CD4-positive, CD25-positive, alpha-beta regulatory T cell (primary cell): ENCODE data around the gene EIF2B4. TPM values are rescaled to one million over a fixed set of nuclear protein-coding genes. Genes with fewer than 3 reads are reported as not detected.

Experiments used
- polyA plus RNA-seq, 4 donors: library from polyadenylated mRNA; unstranded; fragments of 300-500 nt; fragmentation: Illumina TruSeq; gene quantifications; one replicate each; pipeline ENCODE4 v1.2.3, GENCODE V29; 2021
- total RNA-seq: library from RNA; stranded (reverse); gene quantifications from one replicate; pipeline ENCODE4 v1.2.3, GENCODE V29; 2022

Gene EIF2B4
- total and polyA plus RNA-seq, 5 donors from 2014 or later = 27.3 to 38.8 (median 33.8) TPM

Other genes starting within 250 kb of the EIF2B4 start
- 0.89 TPM for gene ABHD1, start 246.5 kb downstream of the EIF2B4 start, total RNA-seq
- gene ABHD1, start 246.5 kb downstream of the EIF2B4 start, polyA plus RNA-seq = 1 to 10 TPM in 2 of 4 donors, under 1 TPM in 2; 0.21 to 1.7 (median 0.98) TPM
- 22.3 TPM for gene PREB, start 235.7 kb downstream of the EIF2B4 start, total RNA-seq
- gene PREB, start 235.7 kb downstream of the EIF2B4 start, polyA plus RNA-seq = 10 to 100 TPM; 60.3 to 90.7 (median 71.1) TPM
- not detected for gene PRR30, start 230.9 kb downstream of the EIF2B4 start, total RNA-seq
- not detected for gene PRR30, start 230.9 kb downstream of the EIF2B4 start, polyA plus RNA-seq
- not detected for gene TCF23, start 221.3 kb downstream of the EIF2B4 start, total RNA-seq
- gene TCF23, start 221.3 kb downstream of the EIF2B4 start, polyA plus RNA-seq = not detected
- gene ATRAID, start 158.3 kb downstream of the EIF2B4 start, total RNA-seq = 77.3 TPM
- 100 to 1,000 TPM; 338 to 375 (median 359) TPM for gene ATRAID, start 158.3 kb downstream of the EIF2B4 start, polyA plus RNA-seq
- gene SLC5A6, start 158.1 kb downstream of the EIF2B4 start, total RNA-seq = 154 TPM
- 10 to 100 TPM; 15.5 to 18.5 (median 17.0) TPM for gene SLC5A6, start 158.1 kb downstream of the EIF2B4 start, polyA plus RNA-seq
- gene CAD, start 153.0 kb downstream of the EIF2B4 start, total RNA-seq = 27.4 TPM
- gene CAD, start 153.0 kb downstream of the EIF2B4 start, polyA plus RNA-seq = 10 to 100 TPM; 12.2 to 18.4 (median 13.8) TPM
- 0.10 TPM for gene SLC30A3, start 107.3 kb downstream of the EIF2B4 start, total RNA-seq
- under 1 TPM in 1 of 4 donors, not detected in 3; 0.05 TPM for gene SLC30A3, start 107.3 kb downstream of the EIF2B4 start, polyA plus RNA-seq
- gene DNAJC5G, start 94.9 kb downstream of the EIF2B4 start, total RNA-seq = not detected
- gene DNAJC5G, start 94.9 kb downstream of the EIF2B4 start, polyA plus RNA-seq = not detected
- gene TRIM54, start 87.9 kb downstream of the EIF2B4 start, total RNA-seq = not detected
- under 1 TPM in 1 of 4 donors, not detected in 3; 0.10 TPM for gene TRIM54, start 87.9 kb downstream of the EIF2B4 start, polyA plus RNA-seq
- gene UCN, start 61.9 kb downstream of the EIF2B4 start, total RNA-seq = 2.2 TPM
- under 1 TPM in 3 of 4 donors, not detected in 1; 0.24 to 0.79 (median 0.32) TPM for gene UCN, start 61.9 kb downstream of the EIF2B4 start, polyA plus RNA-seq
- 56.7 TPM for gene MPV17, start 47.2 kb downstream of the EIF2B4 start, total RNA-seq
- gene MPV17, start 47.2 kb downstream of the EIF2B4 start, polyA plus RNA-seq = 100 to 1,000 TPM; 124 to 166 (median 133) TPM
- 52.8 TPM for gene GTF3C2, start 13.6 kb downstream of the EIF2B4 start, total RNA-seq
- 10 to 100 TPM; 27.5 to 45.8 (median 35.3) TPM for gene GTF3C2, start 13.6 kb downstream of the EIF2B4 start, polyA plus RNA-seq
- gene SNX17, start 278 bp upstream of the EIF2B4 start, total RNA-seq = 85.5 TPM
- 100 to 1,000 TPM; 224 to 262 (median 243) TPM for gene SNX17, start 278 bp upstream of the EIF2B4 start, polyA plus RNA-seq
- 20.9 TPM for gene ZNF513, start 10.4 kb upstream of the EIF2B4 start, total RNA-seq
- gene ZNF513, start 10.4 kb upstream of the EIF2B4 start, polyA plus RNA-seq = 1 to 10 TPM; 1.4 to 4.9 (median 3.5) TPM
- gene PPM1G, start 39.3 kb upstream of the EIF2B4 start, total RNA-seq = 73.7 TPM
- 100 to 1,000 TPM; 116 to 144 (median 118) TPM for gene PPM1G, start 39.3 kb upstream of the EIF2B4 start, polyA plus RNA-seq
- 182 TPM for gene NRBP1, start 58.3 kb upstream of the EIF2B4 start, total RNA-seq
- 100 to 1,000 TPM in 3 of 4 donors, 10 to 100 TPM in 1; 87.1 to 122 (median 109) TPM for gene NRBP1, start 58.3 kb upstream of the EIF2B4 start, polyA plus RNA-seq
- gene KRTCAP3, start 72.0 kb upstream of the EIF2B4 start, total RNA-seq = 10.0 TPM
- gene KRTCAP3, start 72.0 kb upstream of the EIF2B4 start, polyA plus RNA-seq = 1 to 10 TPM; 2.0 to 7.7 (median 2.3) TPM
- gene IFT172, start 119.4 kb upstream of the EIF2B4 start, total RNA-seq = 10.3 TPM
- gene IFT172, start 119.4 kb upstream of the EIF2B4 start, polyA plus RNA-seq = 1 to 10 TPM; 1.1 to 2.9 (median 1.4) TPM
- 0.39 TPM for gene FNDC4, start 124.9 kb upstream of the EIF2B4 start, total RNA-seq
- gene FNDC4, start 124.9 kb upstream of the EIF2B4 start, polyA plus RNA-seq = not detected
- gene GCKR, start 126.5 kb upstream of the EIF2B4 start, total RNA-seq = not detected
- not detected for gene GCKR, start 126.5 kb upstream of the EIF2B4 start, polyA plus RNA-seq
- 29.3 TPM for gene ZNF512, start 212.7 kb upstream of the EIF2B4 start, total RNA-seq
- 10 to 100 TPM; 29.3 to 47.8 (median 39.6) TPM for gene ZNF512, start 212.7 kb upstream of the EIF2B4 start, polyA plus RNA-seq